Activated CD4-positive, alpha-beta T cell treated with anti-CD3 and anti-CD28 coated beads, Interleukin-2, amount 50 U/mL, for 1 hour (primary cell): ENCODE measurements around the gene WLS.
"Not testable (repeated sequence)": the region's sequence is repeated elsewhere in the genome, so short reads cannot be mapped to it uniquely, and the experiment has no call there.

Experiments used
- DNase-seq: peaks from one replicate; pipeline ENCODE4 v3.0.0-alpha.2; 2020

WLS gene

DNA sequence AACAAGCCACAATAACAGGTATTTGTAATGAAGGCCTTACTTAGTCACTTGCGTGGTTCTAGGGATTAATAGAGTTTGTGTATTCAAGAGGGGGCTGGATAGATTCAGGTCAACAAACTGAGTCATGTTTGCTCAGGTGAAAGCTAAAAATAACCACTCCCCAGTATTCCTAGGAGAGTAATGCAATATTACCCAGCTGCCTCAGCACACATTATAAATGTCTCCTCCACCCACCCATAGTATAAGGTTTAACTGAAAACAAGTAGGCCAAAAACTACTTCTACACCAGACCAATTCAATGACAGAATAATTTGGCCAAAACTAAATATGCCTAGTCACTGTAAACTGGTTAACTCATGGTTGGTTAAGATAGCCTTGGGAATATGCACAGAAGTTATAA is 34.4 kb downstream of the WLS start:
- no peak for DNase-seq

GRCh38 chr1:68197461-68197860 is 34.9 kb downstream of the WLS start:
- DNase-seq: no peak

- no peak for DNase-seq
Observed at GRCh38 chr1:68196676-68197075, 35.6 kb downstream of the WLS start.

- DNase-seq: no peak
Observed at GRCh38 chr1:68191717-68192116, 40.6 kb downstream of the WLS start.

- no peak for DNase-seq
Observed at GRCh38 chr1:68188644-68189340, 43.5 kb downstream of the WLS start.

DNA sequence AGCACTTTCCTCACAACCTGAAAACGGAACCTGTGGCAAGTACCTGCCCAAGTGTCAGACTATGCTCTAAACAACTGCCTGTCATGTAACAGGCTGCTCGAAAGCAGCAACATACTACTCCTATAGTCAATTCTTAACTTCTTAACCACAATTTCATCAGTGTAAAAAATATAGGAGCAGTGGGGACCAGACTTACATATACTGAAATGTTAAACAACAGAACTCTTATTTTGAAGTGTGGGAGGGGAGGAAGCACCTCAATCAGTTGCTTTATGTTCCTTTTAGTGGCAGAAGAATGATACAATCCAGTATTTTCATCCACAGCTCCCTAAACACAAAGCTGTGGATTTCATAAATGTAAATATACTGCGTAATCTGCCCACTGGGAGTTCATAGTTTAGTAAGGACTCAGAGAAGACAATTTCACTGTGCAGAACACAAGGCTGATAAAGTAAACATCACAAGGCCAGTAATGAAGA is 44.2 kb downstream of the WLS start:
- DNase-seq: no peak

DNA sequence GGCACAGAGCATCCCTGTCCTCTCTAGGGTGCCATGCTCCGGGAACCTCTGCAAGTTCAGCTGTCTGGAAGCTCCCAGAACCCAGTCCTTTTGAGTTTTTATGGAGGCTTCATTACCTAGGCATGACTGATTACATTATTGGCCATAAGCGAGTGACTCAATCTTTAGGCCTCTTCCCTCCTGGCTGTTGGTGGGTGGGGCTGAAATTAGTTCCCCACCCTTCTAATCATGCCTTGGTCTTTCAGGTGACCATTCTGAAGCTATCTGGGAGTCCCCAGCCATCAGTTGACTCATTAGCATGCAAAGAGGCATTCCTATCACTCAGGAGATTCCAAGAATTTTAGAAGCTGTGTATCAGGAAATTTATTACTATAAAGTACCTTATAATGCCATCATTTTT is 46.6 kb downstream of the WLS start:
- no peak for DNase-seq

- no peak for DNase-seq
Observed at GRCh38 chr1:68183895-68184294, 48.4 kb downstream of the WLS start.

GRCh38 chr1:68181165-68181556 is 51.2 kb downstream of the WLS start:
- DNase-seq: no peak

DNA sequence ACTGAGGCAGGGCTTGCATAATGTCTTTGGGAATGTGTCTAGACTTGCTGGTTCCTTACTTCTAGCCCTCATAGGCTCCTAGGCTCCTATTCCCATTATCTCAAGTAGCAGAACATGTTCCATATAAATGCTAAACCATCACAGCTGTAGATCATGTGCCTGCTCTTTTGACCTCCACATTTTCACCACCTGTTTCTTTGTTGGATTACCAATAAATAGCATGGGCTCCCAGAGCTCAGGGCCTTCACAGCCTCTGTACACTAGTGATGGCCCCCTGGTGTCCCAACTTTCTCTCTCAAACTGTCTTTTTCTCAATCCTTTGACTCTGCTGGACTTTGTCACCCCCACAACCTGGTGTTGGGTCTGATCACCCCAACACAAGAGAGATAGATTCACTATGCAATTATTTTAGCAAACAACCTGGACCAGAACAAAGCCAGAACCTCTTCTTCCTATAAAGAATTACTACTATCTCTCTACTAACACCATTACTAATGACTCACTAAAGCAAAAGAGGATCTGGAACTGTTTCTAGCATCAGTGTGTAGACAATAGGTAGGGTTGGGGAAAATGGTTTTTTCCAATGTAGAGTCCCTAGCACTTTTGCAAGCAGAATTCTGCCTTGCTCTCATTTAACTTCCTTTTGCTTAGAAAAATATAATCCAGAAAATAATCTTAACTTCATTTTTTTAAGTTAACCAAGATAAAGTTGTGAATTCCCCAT is 51.7 kb downstream of the WLS start:
- DNase-seq: no peak

DNA sequence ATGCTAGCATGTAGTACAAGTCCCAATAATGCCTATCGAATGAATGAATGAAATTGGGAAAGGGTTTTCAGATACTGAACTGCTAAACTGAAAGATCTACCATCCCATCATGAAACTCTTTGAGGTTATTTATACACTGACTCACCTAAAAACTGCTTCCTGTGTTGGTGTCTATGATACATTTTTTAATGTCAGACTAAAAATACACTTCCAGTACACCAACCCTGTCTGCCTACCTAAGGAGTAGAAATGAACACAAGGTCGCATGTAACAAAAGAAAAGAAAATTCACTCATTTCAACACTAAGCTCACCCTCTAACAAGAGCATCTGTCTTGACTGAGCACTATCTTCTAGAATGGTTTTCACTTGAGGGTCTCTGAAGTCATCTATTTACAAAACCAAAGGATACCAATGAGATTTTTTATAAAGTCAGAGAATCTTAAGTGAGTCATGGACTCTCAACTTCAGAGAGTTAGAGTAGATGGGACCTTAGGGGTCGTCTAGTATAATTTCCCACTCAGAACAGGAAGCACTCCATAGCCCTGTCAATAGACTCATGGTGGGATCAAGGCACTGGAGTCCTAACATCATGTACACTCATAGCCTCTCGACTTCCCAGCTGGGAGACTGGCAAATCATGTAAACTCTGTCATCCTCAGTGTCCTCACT is 53.4 kb downstream of the WLS start:
- no peak for DNase-seq

GRCh38 chr1:68175621-68176398 is 56.5 kb downstream of the WLS start:
- DNase-seq: no peak

DNA sequence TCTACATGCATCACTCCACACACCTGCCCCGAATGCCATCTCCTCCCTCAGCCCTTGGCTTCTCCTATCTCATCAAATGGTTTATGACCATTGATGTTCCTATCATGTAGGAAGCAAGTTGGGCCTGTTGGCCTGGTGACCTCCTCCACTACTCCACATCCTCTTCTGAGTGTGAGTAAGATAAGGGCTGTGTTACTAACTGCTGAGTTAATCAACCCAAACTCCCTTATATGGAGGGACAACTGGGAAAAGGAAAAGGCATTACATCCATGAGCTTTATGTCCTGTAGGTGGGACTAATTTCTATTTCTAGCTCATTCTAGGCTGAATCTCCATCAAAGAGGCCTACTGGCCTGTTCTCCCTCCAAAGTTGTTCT is 57.6 kb downstream of the WLS start:
- DNase-seq: no peak

GRCh38 chr1:68173936-68174737 is 58.2 kb downstream of the WLS start:
- DNase-seq: no peak

GRCh38 chr1:68173283-68173935 is 58.9 kb downstream of the WLS start:
- no peak for DNase-seq

GRCh38 chr1:68171795-68172194 is 60.5 kb downstream of the WLS start:
- DNase-seq: not testable (repeated sequence)

DNA sequence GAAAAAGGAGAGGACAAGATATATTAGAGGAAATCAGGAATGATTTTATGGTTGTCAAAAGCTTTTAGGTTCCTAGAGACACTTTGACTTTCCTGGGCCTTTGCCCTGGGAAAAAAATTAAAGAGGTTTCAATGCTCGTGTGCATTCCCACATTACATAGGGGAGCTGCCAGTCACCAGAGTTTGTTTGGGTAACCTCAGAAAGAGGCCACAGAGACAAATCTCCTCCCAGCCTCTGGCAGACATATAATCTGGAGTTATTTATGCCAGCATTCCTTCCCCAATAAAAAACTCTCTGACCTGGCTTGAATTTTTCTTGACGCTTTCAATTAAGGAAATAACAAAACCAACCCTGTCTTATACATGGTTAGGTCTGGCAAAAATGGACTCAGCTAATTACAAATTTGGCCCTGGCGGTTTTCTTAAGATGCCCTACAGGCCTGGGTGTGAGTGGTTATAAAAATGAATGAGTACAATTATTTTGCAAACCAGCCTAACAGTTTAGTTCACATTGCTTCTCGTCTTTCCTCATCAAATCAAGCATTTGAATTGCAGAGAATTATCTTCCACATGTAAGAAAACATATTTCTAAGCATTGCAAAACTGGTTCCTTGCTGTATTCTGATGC is 63.7 kb downstream of the WLS start:
- no peak for DNase-seq

GRCh38 chr1:68167211-68167610 is 65.1 kb downstream of the WLS start:
- DNase-seq: no peak

DNA sequence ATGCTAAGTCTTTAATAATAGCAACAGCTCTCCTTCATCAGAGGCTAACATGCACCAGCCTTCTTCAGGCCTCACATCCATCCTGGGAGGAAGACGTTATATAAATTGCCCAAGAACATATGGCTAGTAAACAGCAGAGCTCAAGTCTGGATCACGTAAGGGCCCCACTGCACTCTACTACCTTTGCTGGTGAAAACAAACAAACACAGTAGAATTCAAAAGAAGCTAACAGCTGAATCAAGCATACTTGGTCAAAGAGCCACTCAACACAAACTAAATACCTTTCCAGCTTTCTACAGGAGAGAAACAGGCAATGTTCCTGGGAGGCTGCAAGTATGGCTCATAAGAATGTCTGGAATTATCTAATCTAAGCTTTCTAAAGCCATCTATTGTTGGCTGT is 66.0 kb downstream of the WLS start:
- DNase-seq: no peak

GRCh38 chr1:68165665-68166064 is 66.7 kb downstream of the WLS start:
- no peak for DNase-seq

DNA sequence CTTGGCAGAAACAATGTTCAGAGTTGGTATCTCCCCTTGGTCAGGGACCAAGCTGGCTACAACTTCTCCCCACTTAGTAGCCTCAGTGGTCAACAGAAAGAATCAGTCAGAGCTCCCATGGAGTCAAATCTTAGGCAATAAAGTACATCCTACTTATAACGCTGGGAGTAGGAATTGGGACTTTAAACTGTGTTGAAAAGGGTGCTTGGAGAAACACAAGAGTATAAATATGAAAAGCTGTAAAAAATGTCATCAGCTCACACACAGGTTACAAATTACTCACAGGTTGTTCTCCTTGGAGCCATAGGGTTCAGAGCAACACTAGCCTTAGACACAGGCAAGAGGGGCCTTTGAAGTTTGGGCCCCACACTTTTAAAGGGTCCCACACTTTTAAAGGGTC is 67.4 kb downstream of the WLS start:
- no peak for DNase-seq
